GM19239 (cell line): ENCODE measurements around the gene GPN1.
"Not testable (repeated sequence)": the region's sequence is repeated elsewhere in the genome, so short reads cannot be mapped to it uniquely, and the experiment has no call there.

Experiments
- DNase-seq: peaks from one replicate; pipeline ENCODE4 v3.0.0; 2011; ENCODE audit warnings: low spot score; ENCODE audit not compliant: insufficient read length
- FAIRE-seq: peaks from 2 replicates; lab custom pipeline; 2011; peaks lifted over from hg19 to GRCh38; lab: Jason Lieb, UNC

The GPN1 gene

GRCh38 chr2:27664622-27665363 lies 35.9 kb downstream of the GPN1 start:
- FAIRE-seq: no peak
- DNase-seq: no peak

DNA sequence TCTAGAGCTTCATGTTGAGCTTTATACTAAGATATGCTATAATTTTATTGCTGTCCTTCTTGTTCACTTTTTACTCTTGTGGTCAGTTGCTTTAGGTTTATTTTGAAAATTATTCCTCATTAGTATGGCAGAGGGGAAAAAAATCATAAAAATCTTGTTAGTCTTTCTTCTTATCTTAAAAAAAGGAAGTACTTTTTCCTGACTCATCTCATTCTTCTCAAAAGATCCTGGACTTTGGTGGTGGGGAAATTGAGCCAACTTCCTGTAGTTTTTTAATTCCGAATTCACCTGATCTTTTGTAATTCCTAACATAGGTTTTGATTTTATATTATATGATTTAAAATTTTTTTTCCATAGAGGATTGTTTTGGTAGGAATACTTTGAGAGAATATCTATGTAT lies 38.6 kb downstream of the GPN1 start:
- FAIRE-seq (no peak), DNase-seq (no peak)

- no peak for DNase-seq
- FAIRE-seq: no peak
Measured at GRCh38 chr2:27671235-27671634, 42.4 kb downstream of the GPN1 start.

GRCh38 chr2:27672723-27673486 lies 44.1 kb downstream of the GPN1 start:
- DNase-seq: no peak
- no peak for FAIRE-seq

DNA sequence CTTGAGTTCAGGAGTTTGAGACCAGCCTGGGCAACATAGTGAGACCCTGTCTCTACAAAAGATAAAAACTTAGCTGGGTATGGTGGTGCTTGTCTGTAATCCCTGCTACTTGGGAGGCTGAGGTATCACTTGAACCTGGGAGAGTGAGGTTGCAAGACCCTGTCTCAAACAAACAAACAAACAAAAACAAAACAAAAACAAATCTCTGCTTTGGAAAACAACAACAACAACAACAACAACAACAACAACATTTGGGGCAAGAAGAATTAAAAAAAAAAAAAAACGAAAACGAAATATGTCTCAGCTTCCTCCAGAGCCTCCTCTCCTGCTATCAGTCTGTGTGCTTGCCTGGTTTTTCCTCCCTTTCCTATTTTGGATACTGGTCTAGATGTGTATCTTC lies 51.7 kb downstream of the GPN1 start:
- FAIRE-seq (no peak), DNase-seq (no peak)

DNA sequence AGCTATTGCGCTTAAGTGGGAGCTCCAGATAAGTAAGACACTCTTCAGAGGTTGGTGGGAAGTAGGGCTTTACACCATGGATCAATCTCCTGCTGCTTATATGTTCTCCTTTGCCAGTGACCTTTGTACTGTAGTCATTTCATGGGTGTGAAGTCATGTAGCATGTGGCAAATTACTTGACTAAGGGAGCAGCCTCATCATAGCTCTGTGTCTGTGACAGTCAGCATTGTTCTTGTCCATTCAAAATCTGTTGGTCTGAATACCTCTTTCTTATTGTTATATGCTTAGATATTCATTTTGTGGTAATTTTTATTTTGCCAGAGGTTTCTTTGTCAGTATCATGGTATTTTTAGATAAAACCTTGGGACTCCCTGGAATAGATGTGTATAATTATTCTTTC lies 53.0 kb downstream of the GPN1 start:
- no peak for FAIRE-seq
- DNase-seq: no peak

DNA sequence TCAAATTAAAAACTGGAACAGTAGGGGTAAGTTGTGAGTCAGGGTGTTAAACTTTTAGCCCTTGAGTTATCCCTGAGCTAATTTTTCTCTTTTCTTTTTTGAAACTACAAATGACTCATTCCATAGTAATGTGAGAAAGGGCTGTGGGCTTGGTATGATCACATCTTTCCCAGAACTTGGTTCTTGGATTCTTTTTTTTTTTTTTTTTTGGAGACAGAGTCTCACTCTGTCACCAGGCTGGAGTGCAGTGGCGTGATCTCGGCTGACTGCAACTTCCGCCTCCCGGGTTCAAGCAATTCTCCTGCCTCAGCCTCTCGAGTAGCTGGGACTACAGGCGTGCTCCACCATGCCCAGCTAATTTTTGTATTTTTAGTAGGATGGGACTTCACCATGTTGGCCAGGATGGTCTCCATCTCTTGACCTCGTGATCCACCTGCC lies 53.5 kb downstream of the GPN1 start:
- FAIRE-seq, DNase-seq: not testable (repeated sequence)

- peak; percentile 95 for FAIRE-seq
- peak; percentile 26 for DNase-seq
Measured at GRCh38 chr2:27683390-27684071, 54.7 kb downstream of the GPN1 start.

- FAIRE-seq: not testable (repeated sequence)
Measured at GRCh38 chr2:27685006-27685405, 56.2 kb downstream of the GPN1 start.

DNA sequence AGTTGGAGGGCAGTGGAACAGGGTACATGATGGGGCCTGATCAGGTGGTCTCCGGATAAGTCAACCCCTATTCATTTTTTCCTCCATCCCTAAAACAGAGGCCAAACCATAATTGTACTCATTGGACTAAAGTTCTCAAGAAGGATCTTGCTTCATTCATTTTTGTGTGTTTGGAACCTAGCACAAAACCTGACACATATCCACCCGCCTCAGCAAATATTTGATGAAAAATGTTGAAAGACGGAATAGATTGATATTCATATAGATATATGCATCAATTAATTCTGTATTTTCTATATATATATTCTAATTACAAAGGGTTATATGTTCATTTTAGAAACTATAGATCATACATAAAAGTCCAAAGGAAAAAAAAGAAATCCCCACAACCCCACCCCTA lies 56.7 kb downstream of the GPN1 start:
- DNase-seq (no peak), FAIRE-seq (no peak)

More at GRCh38 chr2:27685006-27685405, 56.2 kb downstream of the GPN1 start:
- not testable (repeated sequence) for DNase-seq

DNA sequence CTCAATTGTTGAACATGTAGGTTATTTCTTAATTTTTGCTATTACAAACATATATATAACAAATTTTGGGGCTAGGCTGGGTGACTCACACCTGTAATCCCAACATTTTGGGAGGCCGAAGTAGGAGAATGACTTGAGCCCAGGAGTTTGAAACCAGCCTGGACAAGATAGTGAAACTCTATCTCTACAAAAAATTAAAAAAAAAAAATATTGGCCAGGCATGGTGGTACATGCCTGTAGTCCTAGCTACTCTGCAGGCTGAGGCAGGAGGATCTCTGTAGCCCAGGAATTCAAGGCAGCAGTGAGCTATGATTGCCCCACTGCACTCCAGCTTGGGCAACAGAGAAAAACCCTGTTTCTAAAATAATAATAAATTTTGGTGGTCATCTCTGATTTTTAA lies 58.4 kb downstream of the GPN1 start:
- FAIRE-seq (no peak), DNase-seq (no peak)

GRCh38 chr2:27689424-27689823 lies 60.6 kb downstream of the GPN1 start:
- FAIRE-seq (no peak), DNase-seq (no peak)

DNA sequence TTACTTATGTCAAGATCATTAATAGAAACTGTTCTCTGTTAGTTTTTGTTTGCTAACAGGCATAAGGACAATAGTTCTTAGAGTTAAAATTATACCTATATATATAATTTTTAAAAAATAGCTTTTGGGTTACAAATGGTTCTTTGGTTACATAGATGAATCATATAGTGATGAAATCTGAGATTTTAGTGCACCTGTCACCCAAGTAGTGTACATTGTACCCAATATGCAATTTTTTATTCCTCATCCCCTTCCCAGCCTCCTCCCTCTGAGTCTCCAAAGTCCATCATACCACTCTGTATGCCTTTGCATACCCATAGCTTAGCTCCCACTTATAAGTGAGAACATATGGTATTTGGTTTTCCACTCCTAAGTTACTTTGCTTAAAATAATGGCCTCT lies 61.2 kb downstream of the GPN1 start:
- no peak for FAIRE-seq
- DNase-seq: no peak

DNA sequence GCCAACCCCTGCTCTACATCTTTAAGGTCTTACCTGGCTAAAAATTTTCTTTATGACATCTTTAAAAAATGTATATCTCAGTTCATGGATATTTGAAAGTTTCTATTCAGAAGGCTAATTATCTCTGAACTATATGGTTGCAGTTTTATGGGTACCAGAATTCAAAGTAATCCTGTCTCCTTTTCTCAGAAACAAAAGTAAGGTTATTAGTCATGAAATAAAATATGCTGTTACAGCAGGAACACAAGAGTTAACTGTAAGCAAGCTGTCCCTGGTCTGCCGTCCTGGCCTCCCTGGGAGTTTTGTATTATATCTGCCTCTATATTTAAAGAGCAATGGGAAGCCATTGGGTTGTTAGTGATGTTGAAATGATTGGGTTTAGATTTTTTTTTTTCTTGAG lies 68.8 kb downstream of the GPN1 start:
- DNase-seq (no peak), FAIRE-seq (no peak)
